Endothelial cell of umbilical vein (primary cell): ENCODE measurements around the gene GRAMD4. TPM values are rescaled to one million over a fixed set of nuclear protein-coding genes. Genes with fewer than 3 reads are reported as not detected.

Source experiments
- BruUV-seq: library from RNA; stranded (reverse); fragments of 400-500 nt; replicated peaks from 2 replicates; lab custom pipeline; 2021; lab: Mats Ljungman, UMichigan
- CTCF ChIA-PET: fragments of 300-600, 350-600 bp; sonication (Branson Sonifier 250); formaldehyde crosslinking; loops from one replicate; lab custom pipeline; 2021; ENCODE audit warnings: antibody characterized with exemption, inconsistent platforms; lab: Charles Lee
- POLR2A ChIA-PET: fragments of 300-600, 350-600 bp; sonication (Branson Sonifier 250); formaldehyde crosslinking; loops from one replicate; lab custom pipeline; 2021; ENCODE audit warnings: antibody characterized with exemption, inconsistent platforms; lab: Charles Lee
- DNase-seq: peaks from one replicate; pipeline ENCODE4 v3.0.0-alpha.2; 2011; ENCODE audit warnings: low read depth, low spot score
- FAIRE-seq: peaks from 2 replicates; lab custom pipeline; 2011; peaks lifted over from hg19 to GRCh38; lab: Jason Lieb, UNC
- H2AFZ ChIP-seq: 2 replicates; pipeline ENCODE4 v1.6.0; 2012; ENCODE audit warnings: low read depth, low read length, control low read depth, inconsistent platforms
- H3K27ac ChIP-seq: 2 replicates; pipeline ENCODE4 v1.5.1; 2011; ENCODE audit warnings: low read depth, mild to moderate bottlenecking, control low read depth, low read length, moderate library complexity; ENCODE audit not compliant: insufficient read depth
- H3K27me3 ChIP-seq, 2 experiments: 2 replicates each; pipeline versions ENCODE4 v1.6.0 to v1.6.1; 2011; ENCODE audit warnings: low read length in 2 of 2, mixed read lengths in 1 of 2; ENCODE audit not compliant: control insufficient read depth in 2 of 2, insufficient read depth in 2 of 2
- H3K36me3 ChIP-seq, 2 experiments: 2 replicates in 1 of 2; 3 replicates in 1 of 2; pipeline ENCODE4 v1.5.1; 2011; ENCODE audit warnings: low read length in 2 of 2, mild to moderate bottlenecking in 1 of 2, moderate library complexity in 1 of 2; ENCODE audit not compliant: control insufficient read depth in 2 of 2, insufficient read depth in 2 of 2; ENCODE audit errors: extremely low read depth in 1 of 2
- H3K4me1 ChIP-seq: 3 replicates; pipeline ENCODE4 v1.5.1; 2011; ENCODE audit warnings: mild to moderate bottlenecking, low read length; ENCODE audit not compliant: control insufficient read depth, insufficient read depth; ENCODE audit errors: extremely low read depth
- H3K4me2 ChIP-seq: 2 replicates; pipeline ENCODE4 v1.6.1; 2011; ENCODE audit warnings: low read length, control low read depth, mixed read lengths; ENCODE audit not compliant: insufficient read depth
- H3K4me3 ChIP-seq, 3 experiments: fragments of 200-600 bp in 1 of 3; sonication (generic), shearing (Covaris generic) in 1 of 3; replicated peaks in 1 of 3; 2 replicates each; pipeline ENCODE4 v1.5.1; 2011 to 2016; ENCODE audit warnings: control low read depth in 3 of 3, low read length in 3 of 3, mild to moderate bottlenecking in 2 of 3, inconsistent platforms in 1 of 3, low read depth in 1 of 3, moderate library complexity in 1 of 3; ENCODE audit not compliant: insufficient read depth in 1 of 3
- H3K79me2 ChIP-seq: 2 replicates; pipeline ENCODE4 v1.6.0; 2012; ENCODE audit warnings: low read length, inconsistent platforms; ENCODE audit not compliant: control insufficient read depth, insufficient read depth
- H3K9ac ChIP-seq: replicated peaks from 2 replicates; pipeline ENCODE3; 2011; ENCODE audit warnings: low read length, control low read depth; ENCODE audit not compliant: insufficient read depth; ENCODE audit errors: extremely low read depth
- H3K9me1 ChIP-seq: replicated peaks from 3 replicates; pipeline ENCODE4 v1.6.0; 2011; ENCODE audit warnings: mild to moderate bottlenecking, low read length; ENCODE audit not compliant: control insufficient read depth, insufficient read depth; ENCODE audit errors: extremely low read depth
- H3K9me3 ChIP-seq: replicated peaks from 2 replicates; pipeline ENCODE4 v1.5.1; 2012; ENCODE audit warnings: low read length, inconsistent platforms; ENCODE audit not compliant: control insufficient read depth, insufficient read depth
- H4K20me1 ChIP-seq: replicated peaks from 2 replicates; pipeline ENCODE3; 2011; ENCODE audit warnings: mild to moderate bottlenecking, low read length; ENCODE audit not compliant: control insufficient read depth, insufficient read depth; ENCODE audit errors: extremely low read depth
- CTCF ChIP-seq, 2 donors: IDR thresholded peaks; 1 replicate in 1 of 2; 2 replicates in 1 of 2; pipeline ENCODE4 v1.5.1; 2011; ENCODE audit warnings: low read length in 2 of 2, mild to moderate bottlenecking in 2 of 2, moderate library complexity in 2 of 2, control low read depth in 1 of 2, inconsistent platforms in 1 of 2, low read depth in 1 of 2; ENCODE audit not compliant: insufficient read depth in 1 of 2; ENCODE audit errors: extremely low read depth in 1 of 2
- EZH2 ChIP-seq: IDR thresholded peaks from 2 replicates; pipeline ENCODE4 v1.6.1; 2012; ENCODE audit warnings: borderline replicate concordance, low read depth, mild to moderate bottlenecking, moderate library complexity, low read length, inconsistent platforms; ENCODE audit not compliant: severe bottlenecking
- FOS ChIP-seq: IDR thresholded peaks from 2 replicates; pipeline ENCODE4 v1.6.1; 2011; ENCODE audit warnings: mild to moderate bottlenecking, low read length, moderate library complexity, borderline replicate concordance; ENCODE audit not compliant: insufficient read depth
- GATA2 ChIP-seq: IDR thresholded peaks from 2 replicates; pipeline ENCODE4 v1.7.0; 2011; ENCODE audit warnings: low read depth, mild to moderate bottlenecking, moderate library complexity, mixed read lengths, low read length; ENCODE audit not compliant: insufficient read length, insufficient read depth
- JUN ChIP-seq: IDR thresholded peaks from 2 replicates; pipeline ENCODE4 v1.6.1; 2011; ENCODE audit warnings: borderline replicate concordance, low read depth; ENCODE audit not compliant: insufficient read length, insufficient read depth
- MAX ChIP-seq: IDR thresholded peaks from 2 replicates; pipeline ENCODE4 v1.6.1; 2011; ENCODE audit not compliant: insufficient read depth, insufficient read length
- MYC ChIP-seq: IDR thresholded peaks from one replicate; pipeline ENCODE4 v1.6.1; 2011; ENCODE audit warnings: mild to moderate bottlenecking, low read depth, low read length
- POLR2A ChIP-seq: IDR thresholded peaks from 2 replicates; pipeline ENCODE4 v1.6.1; 2012; ENCODE audit warnings: low read depth, mild to moderate bottlenecking, control low read depth, low read length
- POLR2AphosphoS5 ChIP-seq: IDR thresholded peaks from 2 replicates; pipeline ENCODE4 v1.6.1; 2012; ENCODE audit warnings: low read depth, mild to moderate bottlenecking, control low read depth, low read length, moderate library complexity; ENCODE audit not compliant: insufficient read depth
- dilution Hi-C: fragments of 300-500 bp; cut with MboI; formaldehyde crosslinking; loops from one replicate; pipeline ENCODE4 v1.15.0; 2019; ENCODE audit warnings: low sequenced_read_pairs; ENCODE audit not compliant: extremely low pct_ligation_motif_present
- intact Hi-C: fragments of 100-400 bp; cut with micrococcal nuclease; formaldehyde crosslinking; loops from one replicate; pipeline ENCODE4 v1.10.0; 2022
- polyA plus RNA-seq, 4 experiments: library from polyadenylated mRNA; depleted of rRNA in 3 of 4; stranded (reverse) in 3 of 4; unstranded in 1 of 4; fragments of >200 nt; gene quantifications; 2 replicates each; pipeline versions ENCODE4 v1.2.1 to v1.2.3, GENCODE V29; 2011 to 2012; ENCODE audit warnings: missing spikeins in 1 of 4
- total RNA-seq: library from RNA; stranded (reverse); gene quantifications from 2 replicates; pipeline ENCODE4 v1.2.3, GENCODE V29; 2021

Gene GRAMD4
- total and polyA plus RNA-seq, 2 donors (not counting 3 experiments of a cell fraction or from before 2014, with no cell fraction given) = 5.9 to 14.8 TPM

GRCh38 chr22:46589871-46590271 is 30.3 kb upstream of the GRAMD4 start:
- Histone ChIP-seq H3K27ac (no peak overlapping the region), H3K4me1 (no peaks in the 10 kb centered on the region), H3K36me3 (no peaks in the 10 kb centered on the region), H3K9ac (no peak overlapping the region), H2AFZ (no peak overlapping the region), H4K20me1 (no peaks in the 10 kb centered on the region), H3K4me2 (no peak overlapping the region), H3K27me3 (peaks cover 0 to 1% of the 10 kb centered on the region in 2 experiments), H3K9me3 (no peaks in the 10 kb centered on the region), H3K79me2 (no peaks in the 10 kb centered on the region), H3K9me1 (no peaks in the 10 kb centered on the region), H3K4me3 (no peak overlapping the region)
- BruUV-seq = no TSS peak
- TF ChIP-seq MAX (no peak), POLR2AphosphoS5 (no peak), POLR2A (no peak), MYC (no peak), EZH2 (no peak), CTCF (IDR thresholded peaks at IDR 0.05; ENCODE audit: extremely low read depth in 1 of 2, insufficient read depth in 1 of 2, low read depth in 1 of 2, low read length in 2 of 2) (no peak), FOS (no peak), JUN (no peak), GATA2 (no peak)
- FAIRE-seq (no peak), DNase-seq (no peak)
- intact Hi-C loops = no loop called here
- ChIA-PET POLR2A (no interaction called here), CTCF (no interaction called here)
- dilution Hi-C loops = no loop called here
